Measurements from ENCODE around the gene ITM2A.

DNA sequence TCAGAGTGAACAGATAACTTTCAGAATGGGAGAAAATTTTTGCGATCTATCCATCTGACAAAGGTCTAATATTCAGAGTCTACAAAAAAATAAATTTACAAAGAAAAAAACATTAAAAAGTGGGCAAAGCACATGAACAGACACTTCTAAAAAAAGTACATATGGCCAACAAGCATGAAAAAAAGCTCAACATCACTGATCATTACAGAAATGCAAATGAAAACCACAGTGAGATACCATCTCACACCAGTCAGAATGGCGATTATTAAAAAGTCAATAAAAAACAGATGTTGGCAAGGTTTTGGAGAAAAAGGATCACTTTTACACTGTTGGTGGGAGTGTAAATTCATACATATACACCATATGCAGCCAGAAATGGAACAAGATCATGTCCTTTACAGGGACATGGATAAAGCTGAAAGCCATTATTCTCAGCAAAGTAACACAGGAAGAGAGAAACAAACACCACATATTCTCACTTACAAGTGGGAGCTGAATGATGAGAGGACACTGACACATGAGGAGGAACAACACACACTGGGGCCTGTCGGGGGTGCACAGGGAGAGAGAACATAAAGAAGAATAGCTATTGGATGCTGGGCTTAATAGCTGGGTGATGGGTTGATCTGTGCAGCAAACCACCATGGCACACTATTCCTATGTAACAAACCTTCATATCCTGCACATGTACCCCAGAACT is 41.6 kb upstream of the ITM2A start:
- no peak for TF ChIP-seq EZH2phosphoT487 (IDR thresholded peaks at IDR 0.05; ENCODE audit: borderline replicate concordance, low read depth, low read length)
- TF ChIP-seq, protein P1, sequence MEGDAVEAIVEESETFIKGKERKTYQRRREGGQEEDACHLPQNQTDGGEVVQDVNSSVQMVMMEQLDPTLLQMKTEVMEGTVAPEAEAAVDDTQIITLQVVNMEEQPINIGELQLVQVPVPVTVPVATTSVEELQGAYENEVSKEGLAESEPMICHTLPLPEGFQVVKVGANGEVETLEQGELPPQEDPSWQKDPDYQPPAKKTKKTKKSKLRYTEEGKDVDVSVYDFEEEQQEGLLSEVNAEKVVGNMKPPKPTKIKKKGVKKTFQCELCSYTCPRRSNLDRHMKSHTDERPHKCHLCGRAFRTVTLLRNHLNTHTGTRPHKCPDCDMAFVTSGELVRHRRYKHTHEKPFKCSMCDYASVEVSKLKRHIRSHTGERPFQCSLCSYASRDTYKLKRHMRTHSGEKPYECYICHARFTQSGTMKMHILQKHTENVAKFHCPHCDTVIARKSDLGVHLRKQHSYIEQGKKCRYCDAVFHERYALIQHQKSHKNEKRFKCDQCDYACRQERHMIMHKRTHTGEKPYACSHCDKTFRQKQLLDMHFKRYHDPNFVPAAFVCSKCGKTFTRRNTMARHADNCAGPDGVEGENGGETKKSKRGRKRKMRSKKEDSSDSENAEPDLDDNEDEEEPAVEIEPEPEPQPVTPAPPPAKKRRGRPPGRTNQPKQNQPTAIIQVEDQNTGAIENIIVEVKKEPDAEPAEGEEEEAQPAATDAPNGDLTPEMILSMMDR (conservative IDR thresholded peaks at IDR 0.05; ENCODE audit: low read length) = no peak

All from OCI-LY7 (cell line).